Ishikawa (cell line): ENCODE measurements around the gene DIS3L2.

ENCODE experiments used
- CEBPB ChIP-seq: IDR thresholded peaks from 2 replicates; pipeline ENCODE4 v1.6.1; 2012
- EP300 ChIP-seq: IDR thresholded peaks from 2 replicates; pipeline ENCODE4 v1.6.1; 2012; ENCODE audit warnings: borderline replicate concordance
- FOXM1 ChIP-seq: IDR thresholded peaks from 2 replicates; pipeline ENCODE4 v1.6.1; 2012; ENCODE audit warnings: low read depth, borderline replicate concordance
- RAD21 ChIP-seq: IDR thresholded peaks from 2 replicates; pipeline ENCODE4 v1.6.1; 2012; ENCODE audit warnings: low read depth
- REST ChIP-seq: IDR thresholded peaks from 2 replicates; pipeline ENCODE4 v1.6.1; 2012; ENCODE audit warnings: low read depth, mild to moderate bottlenecking
- TAF1 ChIP-seq: IDR thresholded peaks from 2 replicates; pipeline ENCODE4 v1.6.1; 2012; ENCODE audit warnings: low read depth, mild to moderate bottlenecking
- TCF12 ChIP-seq: IDR thresholded peaks from 2 replicates; pipeline ENCODE4 v1.6.1; 2012; ENCODE audit warnings: low read depth
- TEAD4 ChIP-seq: IDR thresholded peaks from 2 replicates; pipeline ENCODE4 v1.6.1; 2012
- USF1 ChIP-seq: IDR thresholded peaks from 2 replicates; pipeline ENCODE4 v1.6.1; 2012
- YY1 ChIP-seq: IDR thresholded peaks from 2 replicates; pipeline ENCODE4 v1.6.1; 2012; ENCODE audit warnings: low read depth
- ZBTB7A ChIP-seq: IDR thresholded peaks from 2 replicates; pipeline ENCODE4 v1.6.1; 2012; ENCODE audit warnings: low read depth

- TF ChIP-seq TCF12 (no peak), EP300 (no peak), CEBPB (no peak), YY1 (no peak), USF1 (no peak), TAF1 (no peak), FOXM1 (no peak), REST (no peak), RAD21 (no peak), ZBTB7A (no peak), TEAD4 (no peak)
Measured at GRCh38 chr2:232386490-232386739, 424.9 kb downstream of the DIS3L2 start.
